Pons (tissue), 1 donor: Measurements from ENCODE around the gene PIM2.

Experiments
- DNase-seq: peaks from one replicate; pipeline ENCODE4 v3.0.0-alpha.2; 2016; ENCODE audit warnings: low spot score

PIM2 gene

DNA sequence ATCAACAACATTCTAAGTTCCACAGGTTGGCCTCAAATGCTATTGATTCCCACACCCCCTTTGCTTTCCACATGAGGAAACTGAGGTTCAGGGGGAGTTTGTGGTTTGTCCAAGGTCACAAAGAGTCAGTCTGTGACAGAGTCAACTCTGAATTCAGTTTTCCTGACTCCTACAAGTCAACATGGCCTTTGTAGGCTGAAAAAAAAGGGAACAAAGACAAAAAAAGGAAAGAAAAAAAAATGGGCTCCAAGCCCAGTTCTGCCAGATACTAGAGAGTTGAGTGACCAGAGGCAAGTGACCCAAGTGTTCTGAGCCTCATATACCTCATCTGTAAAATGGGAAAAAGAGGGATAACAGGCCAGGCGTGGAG, 16.5 kb upstream of the PIM2 start:
- DNase-seq = no peak

DNA sequence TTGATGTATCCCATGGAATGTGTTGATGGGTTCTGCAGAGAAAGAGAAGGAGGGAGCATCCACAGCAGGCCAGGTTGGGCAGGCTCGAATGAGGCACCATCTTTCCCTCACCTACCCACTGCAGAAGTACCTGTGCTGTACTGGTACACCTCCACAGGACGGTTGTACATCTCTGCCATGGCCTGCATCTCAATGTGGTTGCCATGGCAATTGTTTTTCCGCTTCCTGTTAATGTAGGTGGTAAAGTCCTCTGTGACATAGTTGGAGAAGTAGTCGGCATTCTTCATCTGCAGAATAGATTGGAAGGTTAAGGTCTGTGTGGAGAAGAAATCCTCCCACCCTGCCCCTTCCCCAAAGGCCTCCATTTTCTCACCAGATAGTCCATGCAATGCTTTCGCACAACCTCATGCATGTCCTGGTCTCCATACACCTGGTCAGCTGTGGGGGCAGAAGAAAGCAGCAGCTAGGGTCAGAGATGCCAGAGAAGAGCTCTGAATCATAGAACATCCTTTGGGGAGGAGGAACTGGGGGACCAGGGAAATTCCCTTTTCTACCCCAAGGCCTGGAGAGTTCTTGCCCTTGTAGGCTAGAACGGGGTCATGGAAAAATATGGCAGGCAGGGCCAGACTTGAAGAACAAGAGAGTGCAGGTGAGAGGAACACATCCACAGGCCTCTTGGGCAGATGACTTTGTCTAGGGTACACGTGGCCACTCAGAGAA, 15.9 kb upstream of the PIM2 start:
- no peak for DNase-seq

DNA sequence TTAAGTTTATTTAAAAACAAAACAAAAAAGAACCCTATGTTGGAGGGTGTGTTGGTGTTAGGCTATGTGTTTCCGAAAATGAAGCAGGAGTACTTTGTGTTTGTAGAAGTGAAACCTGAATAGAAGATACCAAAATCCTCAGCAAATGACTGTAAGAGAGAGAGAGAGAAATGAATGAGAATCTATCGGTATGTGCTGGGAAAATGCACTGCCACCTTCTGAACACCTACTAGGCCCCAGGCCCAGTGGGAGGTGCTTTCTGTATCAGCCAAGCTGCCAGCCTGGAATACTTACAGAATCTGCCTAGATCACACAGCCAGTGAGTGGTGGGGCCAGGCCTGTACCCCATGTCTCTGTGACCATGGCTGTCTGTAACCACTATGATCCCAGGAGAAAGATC, 14.9 kb upstream of the PIM2 start:
- DNase-seq = no peak

DNA sequence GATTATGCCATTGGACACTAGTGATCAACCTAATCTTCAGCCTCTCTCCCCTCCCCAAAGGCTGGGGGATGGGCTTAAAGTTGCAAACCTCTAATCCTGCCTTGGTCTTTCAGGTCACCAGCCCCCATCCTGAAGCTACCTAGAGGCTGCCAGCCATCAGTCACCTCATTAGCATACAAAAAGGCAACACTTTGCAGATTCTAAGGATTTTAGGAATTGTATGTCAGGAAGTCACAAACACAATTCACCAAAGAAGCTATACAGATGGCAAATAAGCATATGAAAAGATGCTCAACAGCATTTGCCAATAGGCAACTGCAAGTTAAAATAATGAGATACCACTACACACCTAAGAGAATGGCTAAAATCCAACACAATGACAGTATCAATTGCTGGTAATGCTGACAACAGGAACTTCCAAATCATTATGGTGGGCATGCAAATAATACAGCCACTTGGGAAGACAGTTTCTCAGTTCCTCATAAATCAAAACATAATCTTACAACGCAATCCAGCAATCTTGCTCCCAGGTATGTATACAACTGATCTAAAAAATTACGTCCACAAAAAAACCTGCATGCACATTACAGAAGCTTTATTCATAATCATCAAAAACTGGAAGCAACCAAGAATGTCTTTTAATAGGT, 9.0 kb upstream of the PIM2 start:
- DNase-seq = no peak

DNA sequence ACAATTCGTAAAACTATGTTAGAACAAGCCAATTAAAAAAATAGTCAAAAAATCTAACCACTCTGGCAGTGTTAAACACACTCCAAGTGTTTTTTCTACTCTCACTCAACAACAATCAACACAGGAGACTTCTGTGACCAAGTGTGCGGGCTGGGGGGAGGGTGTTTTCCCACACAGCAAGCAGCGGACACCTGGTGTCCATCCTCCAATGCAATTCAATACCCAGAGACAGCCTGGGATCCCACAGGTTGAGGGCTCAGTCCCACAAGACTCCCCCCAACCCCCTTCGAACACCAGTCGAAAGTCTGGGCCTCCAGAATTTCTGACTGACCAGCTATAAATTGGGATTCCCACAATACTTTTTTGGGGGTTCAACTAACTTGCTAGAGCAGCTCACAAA, 8.3 kb upstream of the PIM2 start:
- no peak for DNase-seq

DNA sequence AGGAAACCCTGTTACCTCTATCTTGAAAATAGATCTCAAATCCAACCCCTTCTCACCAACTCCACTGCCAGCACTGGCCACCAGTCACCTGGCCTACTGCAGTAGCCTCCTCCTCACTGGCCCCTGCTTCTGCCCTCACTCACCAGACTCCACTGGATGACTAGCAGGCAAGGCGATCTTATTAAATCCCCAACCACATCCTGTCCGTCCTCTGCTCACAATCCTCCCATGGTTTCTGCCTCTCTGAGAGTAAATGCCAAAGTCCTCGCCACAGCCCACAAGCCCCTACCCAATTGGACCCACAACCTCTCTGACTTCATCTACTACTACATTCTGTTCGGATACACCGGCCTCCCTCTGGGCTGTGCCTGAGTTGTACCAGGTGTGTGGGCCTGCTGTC, 5.4 kb upstream of the PIM2 start:
- DNase-seq = no peak

DNA sequence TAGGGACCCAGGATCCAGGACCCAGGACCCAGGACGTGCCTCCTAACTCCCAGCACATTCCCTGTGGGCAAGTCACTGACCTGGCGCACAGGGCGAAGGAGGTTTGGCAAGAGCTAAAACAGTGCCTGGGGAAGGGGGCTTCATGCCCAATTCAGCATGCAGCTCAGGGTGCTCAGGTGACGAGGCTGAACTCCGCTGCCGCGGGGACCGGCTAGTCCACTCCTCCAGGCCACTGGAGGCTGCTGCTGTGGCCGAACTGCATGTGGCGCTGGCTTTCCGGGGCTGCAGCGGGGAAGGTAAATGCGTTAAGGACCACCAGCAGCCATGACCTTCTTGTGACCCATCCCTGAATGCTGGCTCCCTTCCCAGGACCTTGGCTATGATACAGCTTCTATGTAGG, 4.9 kb upstream of the PIM2 start:
- no peak for DNase-seq

DNA sequence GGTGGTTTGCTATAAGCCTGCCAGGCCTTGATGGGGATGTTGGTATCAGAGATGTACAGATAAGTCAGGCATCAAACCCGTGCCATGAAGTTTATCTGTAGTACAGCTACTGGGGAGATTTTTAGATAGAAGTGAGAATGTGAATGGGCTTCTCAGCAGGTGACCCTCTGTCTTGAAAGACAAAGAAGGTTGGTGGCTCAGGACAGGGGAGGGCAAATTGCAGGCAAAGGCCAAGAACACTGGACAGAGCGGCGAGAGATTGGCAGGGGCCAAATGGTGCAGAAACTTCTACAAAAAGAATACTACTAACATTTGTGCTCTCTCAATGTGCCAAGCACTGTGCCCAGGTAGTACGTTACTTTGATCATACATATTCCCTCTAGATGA, 1.9 kb upstream of the PIM2 start:
- DNase-seq = no peak

DNA sequence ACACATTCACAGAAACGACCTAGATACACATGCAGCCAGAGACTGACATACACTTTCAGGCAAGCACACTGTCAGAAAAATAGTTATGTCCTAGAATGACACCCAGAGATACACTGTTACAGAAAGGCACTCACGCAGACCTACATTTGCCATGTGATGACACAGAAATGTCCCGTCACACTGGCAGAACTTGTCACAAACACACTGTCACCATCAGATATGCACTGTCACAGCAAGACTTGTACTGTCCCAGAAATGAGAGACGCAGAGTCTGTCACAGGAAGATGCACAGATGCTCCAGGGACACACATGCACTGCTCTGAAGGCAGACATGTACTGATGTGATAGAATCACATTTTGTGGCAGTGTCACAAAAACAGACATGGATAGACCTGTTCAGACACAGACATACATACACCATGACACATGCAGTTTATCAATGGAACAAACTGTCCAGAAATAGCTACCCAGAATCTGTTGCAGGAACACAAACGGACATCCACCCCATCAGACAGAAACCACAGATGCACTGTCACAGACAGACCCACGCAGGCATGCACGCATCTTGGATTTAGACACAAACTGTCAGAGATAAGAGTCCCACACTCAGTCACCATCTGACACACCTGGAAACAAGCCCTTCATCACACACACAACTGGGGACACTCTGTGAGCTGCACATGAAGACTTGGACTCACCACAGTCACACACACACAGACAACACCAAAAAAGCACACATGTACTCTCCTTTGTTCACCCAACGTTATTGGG, 1.3 kb upstream of the PIM2 start:
- DNase-seq = no peak

DNA sequence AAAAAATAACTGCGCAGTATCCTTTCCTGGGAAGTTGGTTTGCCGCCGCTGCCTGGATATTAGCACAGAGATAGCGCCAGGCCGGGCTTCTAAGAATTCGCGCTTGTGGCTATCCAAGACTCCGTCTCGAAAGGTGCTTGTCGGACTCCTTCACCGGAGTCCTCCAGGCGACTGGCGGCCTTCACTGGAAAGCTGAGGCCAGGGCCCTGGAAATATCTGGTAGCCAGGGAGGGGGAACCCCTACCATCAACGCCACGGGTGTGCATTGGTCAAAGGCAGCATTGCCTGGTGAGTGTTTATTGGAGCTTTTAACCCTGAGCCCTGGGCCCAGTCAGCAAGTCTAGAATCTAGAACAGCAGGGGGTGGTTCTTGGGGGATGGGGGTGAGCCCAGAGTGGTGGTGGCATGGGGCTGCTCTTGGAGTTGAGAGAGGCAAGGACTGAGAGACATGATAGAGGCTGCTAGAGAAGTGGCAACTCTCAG, 577 bp upstream of the PIM2 start:
- peak; percentile 1 for DNase-seq

DNA sequence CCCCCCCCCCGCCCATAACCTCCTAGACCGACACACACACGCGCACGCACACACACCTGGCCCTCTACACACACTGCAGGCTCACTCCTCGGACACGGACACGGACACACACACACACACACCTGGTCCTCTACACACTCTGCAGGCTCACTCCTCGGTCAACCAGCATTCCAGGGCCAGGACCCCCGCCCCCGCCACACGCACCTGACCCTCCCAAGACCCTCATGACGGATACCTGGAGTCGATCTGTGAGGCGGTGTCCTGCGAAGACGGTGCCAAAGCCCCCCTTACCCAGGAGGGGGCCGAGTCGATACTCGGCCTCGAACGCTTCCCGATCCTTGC, 552 bp downstream of the PIM2 start:
- no peak for DNase-seq

DNA sequence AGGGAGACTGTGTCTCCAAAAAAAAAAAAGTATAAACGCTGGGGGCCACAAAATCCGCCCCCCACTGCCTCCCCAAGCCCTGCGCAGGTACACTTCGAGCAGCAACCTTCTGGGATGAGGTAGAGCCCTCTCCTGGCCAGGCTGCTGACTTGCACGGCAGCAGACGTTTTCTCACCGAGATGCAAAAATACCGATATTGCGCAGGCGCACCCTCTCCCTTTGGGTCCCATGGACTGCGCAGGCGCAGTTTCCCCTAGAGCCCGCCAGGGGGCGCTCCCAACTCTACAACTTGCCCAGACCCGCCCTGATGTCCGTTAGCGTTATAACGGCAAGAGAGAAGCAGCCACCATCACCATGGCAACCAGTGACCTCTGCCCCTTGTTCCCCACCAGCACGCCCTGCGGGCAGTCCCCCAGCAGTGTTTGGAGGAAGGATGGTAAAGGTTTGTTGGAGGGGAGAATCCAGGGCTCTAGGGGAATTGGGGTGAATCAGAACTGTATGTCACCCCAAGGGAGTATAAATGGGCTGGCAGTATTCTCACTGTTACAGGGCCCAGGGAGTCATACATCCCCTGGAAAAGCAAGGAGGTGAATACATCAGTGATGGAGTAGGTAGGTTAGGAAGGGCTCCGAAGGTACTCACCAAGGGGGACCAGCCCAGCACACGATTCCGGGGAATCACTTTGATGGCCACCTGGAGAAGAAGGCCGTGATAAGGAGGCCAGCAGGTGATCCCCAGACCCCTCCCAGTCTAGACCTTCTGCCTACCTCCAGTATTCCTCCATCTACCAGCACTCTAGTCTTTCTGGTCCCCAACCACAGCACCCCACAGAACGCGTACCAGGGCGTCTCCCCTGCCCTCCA, 1.5 kb downstream of the PIM2 start:
- peak; percentile 88 for DNase-seq

DNA sequence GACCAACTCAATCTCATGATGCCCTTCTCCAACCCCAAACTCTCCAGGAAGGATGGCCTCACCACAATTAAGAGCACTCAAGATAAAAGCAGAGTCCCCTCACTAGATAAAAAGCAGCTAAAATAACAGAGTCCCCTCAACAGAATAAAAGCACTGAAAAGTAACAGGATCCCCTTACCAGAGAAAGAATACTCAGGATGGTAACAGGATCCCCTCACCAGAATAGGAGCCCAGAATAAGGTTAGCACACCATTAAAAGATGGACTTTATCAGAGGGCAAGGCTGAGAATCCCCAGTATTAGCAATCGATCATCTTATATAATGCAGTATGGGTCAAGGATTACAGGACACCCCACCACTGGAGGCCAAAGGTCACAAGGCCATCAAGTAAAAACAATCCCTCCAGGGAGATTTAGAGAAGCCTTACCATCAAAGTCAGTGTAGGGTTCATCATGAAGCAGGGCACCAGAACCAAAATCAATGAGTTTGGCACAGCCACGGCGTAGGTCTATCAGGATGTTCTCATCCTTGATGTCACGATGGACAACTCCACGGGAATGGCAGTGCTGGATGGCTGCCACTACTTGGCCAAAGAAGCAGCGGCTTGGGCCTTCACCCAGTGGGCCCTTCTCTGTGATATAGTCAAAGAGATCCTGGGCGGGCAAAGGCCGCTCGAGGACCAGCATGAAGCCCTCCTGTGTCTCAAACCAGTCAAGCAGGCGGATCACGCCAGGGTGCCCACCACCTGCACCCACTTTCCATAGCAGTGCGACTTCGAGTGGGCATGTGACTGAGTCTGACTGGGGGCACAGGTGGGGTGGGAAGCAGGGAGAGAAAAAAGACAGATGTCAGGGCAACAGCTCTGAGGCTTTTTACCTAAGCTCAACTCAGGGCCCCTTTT, 4.0 kb downstream of the PIM2 start:
- DNase-seq = no peak

DNA sequence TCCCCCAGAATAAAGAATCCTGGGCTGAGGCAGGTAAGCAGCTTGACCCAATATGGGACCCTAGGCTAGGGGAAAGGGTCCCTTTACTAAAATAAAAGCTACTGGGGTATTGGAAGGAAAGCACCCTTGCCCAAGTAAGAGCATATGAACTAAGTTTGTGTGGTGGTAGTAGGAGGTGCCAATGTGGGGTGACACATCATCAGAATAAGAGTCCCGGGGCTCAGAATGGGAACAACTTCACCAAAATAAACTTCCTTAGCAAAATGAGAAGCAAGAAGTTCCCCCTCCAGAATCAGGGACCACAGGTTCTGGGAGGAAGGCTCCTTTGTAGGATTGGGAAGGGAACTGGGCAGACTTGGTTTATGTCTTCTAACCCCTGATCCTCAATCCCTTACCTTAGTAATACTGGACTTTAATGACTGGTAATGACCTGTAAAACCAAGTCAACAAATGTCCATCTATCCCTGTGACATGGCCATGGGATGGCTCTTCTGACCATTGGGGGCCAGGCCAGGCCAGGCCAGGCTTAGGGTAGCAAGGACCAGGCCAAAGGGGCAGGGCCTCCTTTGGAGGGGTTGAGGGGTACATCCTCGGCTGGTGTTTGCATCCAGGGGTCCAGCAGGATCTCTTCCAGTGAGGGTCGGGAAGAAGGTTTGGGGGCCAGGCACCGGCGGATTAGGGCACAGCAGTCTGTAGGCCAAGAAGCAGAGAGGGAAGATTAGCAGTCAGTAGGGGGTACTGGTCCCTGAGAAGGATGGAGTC, 5.0 kb downstream of the PIM2 start:
- no peak for DNase-seq

DNA sequence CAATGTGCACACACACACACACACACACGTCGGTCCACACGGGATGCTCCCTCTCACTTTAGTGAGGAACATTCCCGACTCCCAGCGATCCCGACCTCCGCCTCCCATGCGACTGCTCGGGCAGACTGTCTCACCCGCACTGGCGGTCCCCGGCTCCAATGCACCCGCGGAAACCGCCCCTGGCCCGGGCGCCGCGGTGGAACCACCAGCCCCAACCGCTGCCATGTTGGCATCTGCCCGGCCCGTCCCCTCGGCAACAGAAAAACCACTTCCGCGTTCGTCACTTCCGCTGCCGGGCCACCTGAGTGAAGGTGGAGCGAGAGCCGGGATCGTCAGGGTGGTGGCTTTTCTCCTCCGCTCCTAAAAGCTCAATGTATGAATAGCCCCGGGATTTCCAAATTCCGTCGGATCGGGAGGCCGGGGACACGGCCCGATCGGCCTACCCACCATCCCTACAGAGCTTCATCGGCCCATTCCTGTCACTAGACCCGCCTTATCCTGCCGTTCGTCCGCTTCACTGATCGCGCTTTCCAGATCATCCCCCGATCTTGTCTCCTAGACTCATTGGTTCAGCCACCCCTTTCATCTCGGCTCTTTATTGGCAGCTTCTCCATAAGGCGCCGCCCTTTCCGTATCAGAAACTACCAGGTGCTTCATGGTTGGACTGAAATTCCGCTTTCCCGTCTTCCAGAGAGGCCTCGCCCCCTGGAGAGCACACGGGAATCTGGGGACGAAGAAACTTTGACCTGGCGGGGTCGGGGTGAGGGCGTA, 7.2 kb downstream of the PIM2 start, which contains the start of gene SLC35A2:
Gene SLC35A2, minus strand, starts transcription at position 235 of the 771 bp plus-strand sequence. Its CDS starts 10 bp downstream, at position 225.
- peak; percentile 61 for DNase-seq

DNA sequence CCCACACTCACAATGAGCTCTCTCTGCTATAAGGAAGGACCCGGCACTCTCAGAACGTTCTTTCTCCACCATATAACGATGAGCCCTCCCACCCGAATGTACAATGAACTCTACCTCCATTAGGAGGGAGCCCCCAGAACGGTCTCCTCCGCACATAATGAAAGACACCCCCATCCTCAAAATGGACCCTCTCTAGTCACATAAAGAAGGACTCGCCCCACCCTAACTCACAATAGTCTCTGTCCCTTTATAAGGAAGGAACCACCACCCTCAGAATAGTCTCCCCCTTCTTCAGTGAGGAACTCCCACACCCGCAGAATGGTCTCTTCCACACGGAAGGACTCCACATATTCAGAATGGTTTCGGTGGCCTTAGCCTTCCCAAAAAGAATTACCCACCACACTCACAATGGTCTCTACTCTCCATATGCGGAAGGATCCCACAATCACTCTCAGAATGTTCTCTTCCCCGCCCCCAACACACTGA, 7.9 kb downstream of the PIM2 start:
- no peak for DNase-seq

DNA sequence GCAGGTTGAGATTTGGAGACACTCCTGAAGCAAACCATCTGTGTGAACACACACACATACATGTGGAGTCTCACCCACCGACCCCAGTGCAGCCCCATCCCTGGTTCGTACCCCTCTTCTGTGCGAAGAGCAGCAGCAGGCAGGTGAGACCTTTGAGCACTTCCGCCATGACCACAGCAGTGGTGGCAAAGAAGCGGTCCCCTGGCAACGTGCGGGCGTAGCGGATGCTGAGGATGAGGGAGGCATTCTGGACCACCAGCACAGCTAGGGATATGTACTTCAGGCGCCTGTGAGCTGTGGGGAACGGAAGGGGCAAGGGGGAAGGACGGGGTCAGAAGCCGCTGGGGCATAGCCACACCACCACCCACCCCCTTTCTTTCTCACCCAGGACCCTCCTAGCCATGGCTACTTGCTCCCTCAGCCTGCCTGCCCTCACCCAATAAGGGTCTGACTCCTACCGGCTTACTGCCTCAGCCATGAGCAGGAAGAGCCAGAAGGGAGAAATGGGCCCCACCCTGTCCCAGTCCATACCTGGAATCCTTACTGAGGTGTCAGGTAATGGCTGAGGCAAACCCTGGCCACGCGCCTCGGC, 9.0 kb downstream of the PIM2 start:
- no peak for DNase-seq

DNA sequence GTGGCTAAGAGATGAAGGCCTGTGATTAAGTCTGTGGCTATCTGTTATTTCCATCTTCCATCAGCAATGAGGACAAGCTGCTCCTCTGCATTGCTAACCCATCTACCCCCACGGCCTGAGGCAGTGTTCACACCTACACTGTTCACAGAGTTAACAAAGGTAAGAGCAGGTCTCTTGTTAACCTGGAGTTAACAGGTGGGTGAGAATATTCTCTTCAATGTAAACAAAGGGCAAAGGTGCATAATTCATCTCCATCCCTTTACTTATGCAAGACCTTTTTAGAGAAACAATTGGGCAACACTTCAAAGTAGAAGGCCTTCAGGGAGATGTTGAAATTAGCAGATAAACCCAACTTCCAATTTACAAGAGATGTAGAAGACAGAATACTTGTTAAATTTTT, 10.2 kb downstream of the PIM2 start:
- DNase-seq = no peak
